ENCODE measurements around the gene TPO. TPM values are rescaled to one million over a fixed set of nuclear protein-coding genes. Genes with fewer than 3 reads are reported as not detected.

Gene TPO
- polyA plus RNA-seq, 3 donors = not detected

DNA sequence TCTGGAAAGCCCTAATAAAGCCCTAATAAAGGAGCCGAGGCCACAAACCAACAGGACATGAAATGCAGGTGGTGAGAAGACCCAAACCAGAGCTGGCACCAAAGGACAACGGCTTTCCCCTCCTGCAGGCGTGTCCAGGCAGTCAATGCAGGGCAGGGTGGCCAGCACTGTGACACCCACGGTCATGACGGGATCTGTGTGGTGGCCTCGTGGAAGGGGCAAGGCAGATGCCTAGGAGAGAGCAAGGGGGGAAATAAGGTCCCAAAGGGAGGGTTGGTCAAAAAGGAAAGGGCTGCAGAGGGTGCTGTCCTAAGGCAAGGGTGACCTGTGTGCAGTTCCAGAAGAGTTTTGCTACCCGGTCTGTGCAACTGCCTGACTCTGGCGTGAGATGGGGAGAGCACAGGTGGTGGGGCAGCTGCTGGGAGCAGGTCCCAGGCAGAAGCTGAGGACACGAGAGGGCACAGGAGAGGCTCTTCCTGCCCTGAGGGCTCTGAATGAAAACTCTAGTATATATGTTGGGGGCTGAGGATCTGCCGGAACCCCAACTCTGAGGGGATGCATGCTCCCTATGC, 156.7 kb downstream of the TPO start:
- Histone ChIP-seq H3K36me3 (replicated peaks in 1 of 2; ENCODE audit: control insufficient read depth in 1 of 2, insufficient read depth in 2 of 2, low read length in 2 of 2) (no peaks in the 10 kb centered on the region), H3K9ac (ENCODE audit: insufficient read depth, low read length, poor library complexity, severe bottlenecking) (no peak overlapping the region), H4K20me1 (ENCODE audit: insufficient read depth, low read length) (no peaks in the 10 kb centered on the region), H2AFZ (ENCODE audit: insufficient read depth, low read depth, low read length, poor library complexity, severe bottlenecking) (no peak overlapping the region), H3K4me2 (replicated peaks; ENCODE audit: extremely low read depth, low read length, poor library complexity, severe bottlenecking) (no peak overlapping the region), H3K27ac (ENCODE audit: low read depth in 1 of 2, low read length in 2 of 2) (no peak overlapping the region), H3K4me3 (replicated peaks in 1 of 3; ENCODE audit: low read depth in 2 of 3, low read length in 3 of 3) (no peak overlapping the region), H3K27me3 (ENCODE audit: control insufficient read depth in 2 of 2, insufficient read depth in 2 of 2, low read length in 2 of 2) (no peaks in the 10 kb centered on the region), H3K4me1 (ENCODE audit: control insufficient read depth in 1 of 2, insufficient read depth in 2 of 2, low read length in 2 of 2) (no peaks in the 10 kb centered on the region), H3K9me3 (replicated peaks in 1 of 2; ENCODE audit: control insufficient read depth in 1 of 2, insufficient read depth in 1 of 2, low read length in 2 of 2) (peaks cover 15 to 31% of the 10 kb centered on the region in 2 donors), H3K79me2 (ENCODE audit: insufficient read depth, low read length) (no peaks in the 10 kb centered on the region)
- Mint-ChIP-seq H3K9me3 (peaks cover 18 to 35% (median 27%) of the 10 kb centered on the region in 7 donors), H3K27me3 (ENCODE audit: low read depth in 3 of 3) (peaks cover 0 to 4% (median 2%) of the 10 kb centered on the region in 3 donors), H3K36me3 (no peaks in the 10 kb centered on the region), H3K27ac (no peak overlapping the region), H3K4me1 (no peaks in the 10 kb centered on the region), H3K4me3 (no peak overlapping the region)
- intact Hi-C loops (cut with micrococcal nuclease) = no loop called here
- no peak for DNase-seq
- TF ChIP-seq, protein P1, sequence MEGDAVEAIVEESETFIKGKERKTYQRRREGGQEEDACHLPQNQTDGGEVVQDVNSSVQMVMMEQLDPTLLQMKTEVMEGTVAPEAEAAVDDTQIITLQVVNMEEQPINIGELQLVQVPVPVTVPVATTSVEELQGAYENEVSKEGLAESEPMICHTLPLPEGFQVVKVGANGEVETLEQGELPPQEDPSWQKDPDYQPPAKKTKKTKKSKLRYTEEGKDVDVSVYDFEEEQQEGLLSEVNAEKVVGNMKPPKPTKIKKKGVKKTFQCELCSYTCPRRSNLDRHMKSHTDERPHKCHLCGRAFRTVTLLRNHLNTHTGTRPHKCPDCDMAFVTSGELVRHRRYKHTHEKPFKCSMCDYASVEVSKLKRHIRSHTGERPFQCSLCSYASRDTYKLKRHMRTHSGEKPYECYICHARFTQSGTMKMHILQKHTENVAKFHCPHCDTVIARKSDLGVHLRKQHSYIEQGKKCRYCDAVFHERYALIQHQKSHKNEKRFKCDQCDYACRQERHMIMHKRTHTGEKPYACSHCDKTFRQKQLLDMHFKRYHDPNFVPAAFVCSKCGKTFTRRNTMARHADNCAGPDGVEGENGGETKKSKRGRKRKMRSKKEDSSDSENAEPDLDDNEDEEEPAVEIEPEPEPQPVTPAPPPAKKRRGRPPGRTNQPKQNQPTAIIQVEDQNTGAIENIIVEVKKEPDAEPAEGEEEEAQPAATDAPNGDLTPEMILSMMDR (IDR thresholded peaks at IDR 0.05) = no peak
- WGBS (ENCODE audit: insufficient coverage) = 79% methylated on average over 8 of the region's 10 CpGs

DNA sequence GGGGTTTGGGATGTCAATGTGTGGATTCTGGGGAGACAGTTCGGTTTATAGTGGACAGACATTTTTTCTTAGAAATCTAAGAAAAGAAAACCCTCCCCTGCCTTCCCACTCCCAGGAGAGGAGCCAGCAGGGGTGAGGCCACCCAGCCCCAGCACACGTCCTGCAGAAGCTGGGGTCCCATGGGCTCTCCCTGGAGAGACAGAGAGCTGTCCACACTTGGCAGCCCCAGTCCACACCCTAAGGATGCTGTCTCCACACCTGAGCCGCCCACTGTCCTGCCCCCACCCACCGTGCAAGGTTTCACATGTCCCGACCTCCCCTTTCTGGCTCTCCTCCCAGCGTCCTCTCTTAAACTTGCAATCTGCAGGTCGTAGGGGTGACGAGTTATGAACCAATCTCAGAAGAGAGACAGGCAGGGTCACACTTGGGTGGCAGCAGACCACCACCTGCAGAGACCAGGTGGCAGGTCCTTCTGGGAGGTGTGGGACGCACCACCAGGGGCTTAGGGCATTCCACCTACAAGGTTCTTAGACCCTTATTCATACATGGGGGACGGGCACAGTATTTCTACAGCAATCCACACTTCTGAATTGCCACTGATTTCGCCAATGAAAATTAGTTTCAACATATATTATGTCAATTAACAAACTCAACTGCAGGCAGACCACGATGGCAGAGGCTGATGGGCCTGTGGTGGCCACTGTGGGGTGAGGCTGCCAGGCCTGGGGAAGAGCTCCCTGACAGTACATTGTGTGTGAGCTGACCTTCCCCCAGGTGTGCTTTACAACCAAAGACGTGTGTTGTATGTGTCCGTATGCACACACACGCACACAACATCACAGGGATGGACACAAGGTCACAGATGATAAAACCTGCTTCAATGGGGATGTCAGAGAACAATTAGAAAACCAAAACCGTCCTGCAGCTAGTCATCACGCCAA, 158.5 kb downstream of the TPO start:
- Mint-ChIP-seq H3K9me3 (peaks cover 15 to 30% (median 20%) of the 10 kb centered on the region in 7 donors), H3K27me3 (ENCODE audit: low read depth in 3 of 3) (peaks cover 0 to 4% (median 2%) of the 10 kb centered on the region in 3 donors), H3K4me1 (no peaks in the 10 kb centered on the region), H3K27ac (no peak overlapping the region), H3K4me3 (no peak overlapping the region), H3K36me3 (no peaks in the 10 kb centered on the region)
- H4K20me1 ChIP-seq (ENCODE audit: insufficient read depth, low read length) = no peaks in the 10 kb centered on the region
- no peak for DNase-seq
- TF ChIP-seq, protein P1 (IDR thresholded peaks at IDR 0.05) = no peak
- no peaks in the 10 kb centered on the region for H3K36me3 ChIP-seq (replicated peaks in 1 of 2; ENCODE audit: control insufficient read depth in 1 of 2, insufficient read depth in 2 of 2, low read length in 2 of 2)
- H3K27me3 ChIP-seq (ENCODE audit: control insufficient read depth in 2 of 2, insufficient read depth in 2 of 2, low read length in 2 of 2) = no peaks in the 10 kb centered on the region
- intact Hi-C loops (cut with micrococcal nuclease) = no loop called here
- no peaks in the 10 kb centered on the region for H3K4me1 ChIP-seq (ENCODE audit: control insufficient read depth in 1 of 2, insufficient read depth in 2 of 2, low read length in 2 of 2)
- H3K9me3 ChIP-seq (replicated peaks in 1 of 2; ENCODE audit: control insufficient read depth in 1 of 2, insufficient read depth in 1 of 2, low read length in 2 of 2) = peaks cover 15 to 21% of the 10 kb centered on the region in 2 donors
- H3K27ac ChIP-seq (ENCODE audit: low read depth in 1 of 2, low read length in 2 of 2) = no peak overlapping the region
- 89% methylated on average over 13 of the region's 17 CpGs for WGBS (ENCODE audit: insufficient coverage)
- H3K79me2 ChIP-seq (ENCODE audit: insufficient read depth, low read length) = no peaks in the 10 kb centered on the region
- H3K4me3 ChIP-seq (replicated peaks in 1 of 3; ENCODE audit: low read depth in 2 of 3, low read length in 3 of 3) = no peak overlapping the region
- H3K9ac ChIP-seq (ENCODE audit: insufficient read depth, low read length, poor library complexity, severe bottlenecking) = no peak overlapping the region
- no peak overlapping the region for H3K4me2 ChIP-seq (replicated peaks; ENCODE audit: extremely low read depth, low read length, poor library complexity, severe bottlenecking)
- no peak overlapping the region for H2AFZ ChIP-seq (ENCODE audit: insufficient read depth, low read depth, low read length, poor library complexity, severe bottlenecking)

Measured in CD14-positive monocyte (primary cell).